ENCODE measurements around the gene RMRP. TPM values are rescaled to one million over a fixed set of nuclear protein-coding genes. Genes with fewer than 3 reads are reported as not detected.

Gene RMRP
- total RNA-seq, 1 donor from 2014 or later: 15,881 TPM

DNA sequence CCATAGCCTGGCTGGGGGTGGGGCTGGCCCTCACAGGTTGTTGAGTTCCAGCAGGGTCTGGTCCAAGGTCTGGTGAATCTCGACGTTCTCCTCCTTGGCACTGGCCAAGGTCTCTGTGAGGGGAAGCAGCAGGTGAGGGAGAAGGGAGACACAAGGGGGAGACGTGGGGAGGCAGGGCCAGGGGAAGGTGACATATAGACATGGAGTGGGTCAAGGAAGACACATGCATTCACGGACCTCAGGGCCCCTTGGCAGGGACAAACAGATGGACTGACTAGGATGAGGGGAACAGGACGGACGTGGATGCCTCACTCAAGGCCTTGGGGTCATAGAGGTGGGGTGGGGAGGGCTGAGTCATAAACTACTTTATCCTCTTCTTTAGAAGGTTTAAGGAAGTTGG is 24.2 kb upstream of the RMRP start:
- no peaks in the 10 kb centered on the region for H3K27me3 ChIP-seq (ENCODE audit: control insufficient read depth, insufficient read depth, low read length)
- no peak overlapping the region for H3K4me3 ChIP-seq (ENCODE audit: low read depth, low read length)
- FAIRE-seq (no peak), DNase-seq (ENCODE audit: low read depth) (no peak)
- TF ChIP-seq, protein P1, sequence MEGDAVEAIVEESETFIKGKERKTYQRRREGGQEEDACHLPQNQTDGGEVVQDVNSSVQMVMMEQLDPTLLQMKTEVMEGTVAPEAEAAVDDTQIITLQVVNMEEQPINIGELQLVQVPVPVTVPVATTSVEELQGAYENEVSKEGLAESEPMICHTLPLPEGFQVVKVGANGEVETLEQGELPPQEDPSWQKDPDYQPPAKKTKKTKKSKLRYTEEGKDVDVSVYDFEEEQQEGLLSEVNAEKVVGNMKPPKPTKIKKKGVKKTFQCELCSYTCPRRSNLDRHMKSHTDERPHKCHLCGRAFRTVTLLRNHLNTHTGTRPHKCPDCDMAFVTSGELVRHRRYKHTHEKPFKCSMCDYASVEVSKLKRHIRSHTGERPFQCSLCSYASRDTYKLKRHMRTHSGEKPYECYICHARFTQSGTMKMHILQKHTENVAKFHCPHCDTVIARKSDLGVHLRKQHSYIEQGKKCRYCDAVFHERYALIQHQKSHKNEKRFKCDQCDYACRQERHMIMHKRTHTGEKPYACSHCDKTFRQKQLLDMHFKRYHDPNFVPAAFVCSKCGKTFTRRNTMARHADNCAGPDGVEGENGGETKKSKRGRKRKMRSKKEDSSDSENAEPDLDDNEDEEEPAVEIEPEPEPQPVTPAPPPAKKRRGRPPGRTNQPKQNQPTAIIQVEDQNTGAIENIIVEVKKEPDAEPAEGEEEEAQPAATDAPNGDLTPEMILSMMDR (IDR thresholded peaks at IDR 0.05; ENCODE audit: insufficient read depth, low read length, severe bottlenecking): no peak
- H3K36me3 ChIP-seq (ENCODE audit: control insufficient read depth, insufficient read depth, low read length): peaks cover 15% of the 10 kb centered on the region

DNA sequence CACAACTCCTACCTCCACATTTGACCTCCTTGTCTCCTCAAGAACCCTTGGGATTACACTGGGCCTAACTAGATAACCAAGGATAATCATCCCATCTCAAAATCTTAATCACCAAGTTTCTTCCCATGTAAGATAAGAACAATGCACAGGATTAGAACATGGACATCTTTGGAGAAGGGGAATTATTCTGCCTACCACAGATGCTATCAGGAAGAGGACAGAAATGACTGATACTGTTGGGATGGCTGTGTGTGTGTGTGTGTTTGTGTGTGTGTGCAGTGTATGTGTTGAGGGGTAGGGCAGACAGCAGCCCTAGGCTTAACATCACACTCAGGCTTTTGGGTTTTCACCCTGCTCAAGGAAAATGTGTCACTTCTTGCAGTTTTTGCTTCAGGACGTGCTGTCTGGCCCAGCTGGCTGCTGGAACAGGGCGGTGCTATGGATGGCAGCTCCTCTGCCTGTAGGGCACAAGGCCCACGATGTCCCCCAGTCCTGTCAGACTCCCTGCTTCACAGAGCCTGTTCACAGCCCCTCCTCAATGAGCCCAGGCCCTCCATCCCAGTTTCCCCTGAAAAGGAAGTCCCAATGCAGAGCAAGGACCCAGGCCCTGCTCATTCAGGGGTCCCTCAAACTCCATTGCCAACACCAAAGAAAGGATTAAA is 23.7 kb upstream of the RMRP start:
- peak; percentile 89 for FAIRE-seq
- TF ChIP-seq, protein P1 (IDR thresholded peaks at IDR 0.05; ENCODE audit: insufficient read depth, low read length, severe bottlenecking): no peak
- Histone ChIP-seq H3K4me3 (ENCODE audit: low read depth, low read length) (no peak overlapping the region), H3K36me3 (ENCODE audit: control insufficient read depth, insufficient read depth, low read length) (peaks cover 13% of the 10 kb centered on the region), H3K27me3 (ENCODE audit: control insufficient read depth, insufficient read depth, low read length) (no peaks in the 10 kb centered on the region)
- no peak for DNase-seq (ENCODE audit: low read depth)

DNA sequence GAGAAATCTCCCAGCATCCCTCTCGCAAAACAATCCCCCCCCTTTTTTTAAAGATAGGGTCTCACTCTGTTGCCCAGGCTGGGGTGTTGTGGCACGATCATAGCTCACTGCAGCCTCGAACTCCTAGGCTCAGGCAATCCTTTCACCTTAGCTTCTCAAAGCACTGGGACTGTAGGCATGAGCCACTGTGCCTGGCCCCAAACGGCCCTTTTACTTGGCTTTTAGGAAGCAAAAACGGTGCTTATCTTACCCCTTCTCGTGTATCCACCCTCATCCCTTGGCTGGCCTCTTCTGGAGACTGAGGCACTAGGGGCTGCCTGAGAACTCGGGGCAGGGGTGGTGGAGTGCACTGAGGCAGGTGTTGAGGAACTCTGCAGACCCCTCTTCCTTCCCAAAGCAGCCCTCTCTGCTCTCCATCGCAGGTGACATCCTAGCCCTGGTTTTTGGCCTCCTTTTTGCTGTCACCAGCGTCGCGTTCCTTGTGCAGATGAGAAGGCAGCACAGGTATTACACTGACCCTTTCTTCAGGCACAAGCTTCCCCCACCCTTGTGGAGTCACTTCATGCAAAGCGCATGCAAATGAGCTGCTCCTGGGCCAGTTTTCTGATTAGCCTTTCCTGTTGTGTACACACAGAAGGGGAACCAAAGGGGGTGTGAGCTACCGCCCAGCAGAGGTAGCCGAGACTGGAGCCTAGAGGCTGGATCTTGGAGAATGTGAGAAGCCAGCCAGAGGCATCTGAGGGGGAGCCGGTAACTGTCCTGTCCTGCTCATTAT is 22.7 kb upstream of the RMRP start:
- TF ChIP-seq, protein P1 (IDR thresholded peaks at IDR 0.05; ENCODE audit: insufficient read depth, low read length, severe bottlenecking): no peak
- Histone ChIP-seq H3K27me3 (ENCODE audit: control insufficient read depth, insufficient read depth, low read length) (no peaks in the 10 kb centered on the region), H3K36me3 (ENCODE audit: control insufficient read depth, insufficient read depth, low read length) (peaks cover 14% of the 10 kb centered on the region), H3K4me3 (ENCODE audit: low read depth, low read length) (no peak overlapping the region)
- DNase-seq (ENCODE audit: low read depth) (no peak), FAIRE-seq (no peak)

DNA sequence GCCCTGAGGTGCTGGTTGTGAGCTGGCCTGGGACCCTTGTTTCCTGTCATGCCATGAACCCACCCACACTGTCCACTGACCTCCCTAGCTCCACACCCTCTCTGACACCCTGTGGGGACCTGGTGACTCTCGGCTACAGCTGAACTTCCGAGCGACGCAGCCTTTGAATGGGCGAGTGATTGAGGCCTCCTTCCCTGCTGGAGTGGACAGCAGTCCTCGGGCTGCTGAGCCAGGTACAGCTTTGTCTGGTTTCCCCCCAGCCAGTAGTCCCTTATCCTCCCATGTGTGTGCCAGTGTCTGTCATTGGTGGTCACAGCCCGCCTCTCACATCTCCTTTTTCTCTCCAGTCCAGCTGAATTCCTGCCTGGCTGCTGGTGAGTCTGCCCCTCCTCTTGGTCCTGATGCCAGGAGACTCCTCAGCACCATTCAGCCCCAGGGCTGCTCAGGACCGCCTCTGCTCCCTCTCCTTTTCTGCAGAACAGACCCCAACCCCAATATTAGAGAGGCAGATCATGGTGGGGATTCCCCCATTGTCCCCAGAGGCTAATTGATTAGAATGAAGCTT is 22.0 kb upstream of the RMRP start:
- H3K4me3 ChIP-seq (ENCODE audit: low read depth, low read length): no peak overlapping the region
- peaks cover 10% of the 10 kb centered on the region for H3K36me3 ChIP-seq (ENCODE audit: control insufficient read depth, insufficient read depth, low read length)
- TF ChIP-seq, protein P1 (IDR thresholded peaks at IDR 0.05; ENCODE audit: insufficient read depth, low read length, severe bottlenecking): no peak
- DNase-seq (ENCODE audit: low read depth): no peak
- H3K27me3 ChIP-seq (ENCODE audit: control insufficient read depth, insufficient read depth, low read length): no peaks in the 10 kb centered on the region
- FAIRE-seq: no peak

DNA sequence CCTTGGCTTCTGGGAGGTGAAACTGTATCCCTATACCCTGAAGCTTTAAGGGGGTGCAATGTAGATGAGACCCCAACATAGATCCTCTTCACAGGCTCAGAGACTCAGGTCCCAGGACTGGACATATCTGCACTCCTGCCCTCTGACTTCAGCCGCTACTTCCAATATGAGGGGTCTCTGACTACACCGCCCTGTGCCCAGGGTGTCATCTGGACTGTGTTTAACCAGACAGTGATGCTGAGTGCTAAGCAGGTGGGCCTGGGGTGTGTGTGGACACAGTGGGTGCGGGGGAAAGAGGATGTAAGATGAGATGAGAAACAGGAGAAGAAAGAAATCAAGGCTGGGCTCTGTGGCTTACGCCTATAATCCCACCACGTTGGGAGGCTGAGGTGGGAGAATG is 21.3 kb upstream of the RMRP start:
- TF ChIP-seq, protein P1 (IDR thresholded peaks at IDR 0.05; ENCODE audit: insufficient read depth, low read length, severe bottlenecking): no peak
- Histone ChIP-seq H3K36me3 (ENCODE audit: control insufficient read depth, insufficient read depth, low read length) (peaks cover 7% of the 10 kb centered on the region), H3K27me3 (ENCODE audit: control insufficient read depth, insufficient read depth, low read length) (no peaks in the 10 kb centered on the region), H3K4me3 (ENCODE audit: low read depth, low read length) (no peak overlapping the region)
- FAIRE-seq (no peak), DNase-seq (ENCODE audit: low read depth) (no peak)
